Limb (tissue), 2 donors: ENCODE measurements around the gene ARHGAP27.

Experiments
- DNase-seq, 2 donors: peaks; one replicate each; pipeline ENCODE4 v3.0.0-alpha.2; 2016; ENCODE audit errors: extremely low spot score in 2 of 2

Gene ARHGAP27

GRCh38 chr17:45410144-45411091 lies 22.3 kb downstream of the ARHGAP27 start:
- peak in 1 of 2 donors; percentile 36 for DNase-seq

GRCh38 chr17:45409659-45410076 lies 23.0 kb downstream of the ARHGAP27 start:
- DNase-seq = no peak

GRCh38 chr17:45408611-45409421 lies 23.9 kb downstream of the ARHGAP27 start:
- DNase-seq = peak in 1 of 2 donors; percentile 27

- no peak for DNase-seq
Observed at GRCh38 chr17:45406107-45406506, 26.6 kb downstream of the ARHGAP27 start.

- peak in 1 of 2 donors; percentile 47 for DNase-seq
Observed at GRCh38 chr17:45405250-45406086, 27.2 kb downstream of the ARHGAP27 start.

- DNase-seq = no peak
Observed at GRCh38 chr17:45404870-45405249, 27.8 kb downstream of the ARHGAP27 start.

GRCh38 chr17:45403906-45404490 lies 28.7 kb downstream of the ARHGAP27 start:
- no peak for DNase-seq

GRCh38 chr17:45402916-45403315 lies 29.8 kb downstream of the ARHGAP27 start:
- DNase-seq = no peak

- DNase-seq = no peak
Observed at GRCh38 chr17:45398800-45399199, 33.9 kb downstream of the ARHGAP27 start.

- DNase-seq = no peak
Observed at GRCh38 chr17:45397796-45398195, 34.9 kb downstream of the ARHGAP27 start.

GRCh38 chr17:45396496-45397205 lies 36.0 kb downstream of the ARHGAP27 start:
- DNase-seq = no peak

GRCh38 chr17:45395569-45396415 lies 36.9 kb downstream of the ARHGAP27 start:
- DNase-seq = no peak

GRCh38 chr17:45394913-45395568 lies 37.6 kb downstream of the ARHGAP27 start:
- peak; percentile 89 to 93 for DNase-seq

- no peak for DNase-seq
Observed at GRCh38 chr17:45394564-45394912, 38.1 kb downstream of the ARHGAP27 start.

GRCh38 chr17:45394091-45394490 lies 38.6 kb downstream of the ARHGAP27 start:
- no peak for DNase-seq

- no peak for DNase-seq
Observed at GRCh38 chr17:45393411-45393810, 39.3 kb downstream of the ARHGAP27 start.

GRCh38 chr17:45391918-45392317 lies 40.8 kb downstream of the ARHGAP27 start:
- no peak for DNase-seq

GRCh38 chr17:45391291-45391690 lies 41.4 kb downstream of the ARHGAP27 start:
- no peak for DNase-seq

GRCh38 chr17:45389354-45389753 lies 43.3 kb downstream of the ARHGAP27 start:
- DNase-seq = no peak
